Karpas-422 (cell line): Measurements from ENCODE around the gene QDPR. TPM values are rescaled to one million over a fixed set of nuclear protein-coding genes. Genes with fewer than 3 reads are reported as not detected.

Source experiments
- DNase-seq: peaks from one replicate; pipeline ENCODE4 v3.0.0-alpha.2; 2015
- H2AFZ ChIP-seq: fragments of 200-600 bp; sonication (generic); 2 replicates; pipeline ENCODE4 v1.6.1; 2014; ENCODE audit warnings: antibody characterized with exemption, low read length, mixed read lengths
- H3K27ac ChIP-seq: fragments of 200-600 bp; sonication (generic); 2 replicates; pipeline ENCODE4 v1.5.1; 2014; ENCODE audit warnings: mild to moderate bottlenecking, low read length, moderate library complexity
- H3K27me3 ChIP-seq: fragments of 200-600 bp; sonication (generic); 2 replicates; pipeline ENCODE4 v1.6.1; 2014; ENCODE audit warnings: low read length, mixed read lengths
- H3K36me3 ChIP-seq: fragments of 200-600 bp; sonication (generic); 2 replicates; pipeline ENCODE4 v1.6.1; 2014; ENCODE audit warnings: low read length, mixed read lengths; ENCODE audit not compliant: insufficient read depth
- H3K4me1 ChIP-seq: fragments of 200-600 bp; sonication (generic); 2 replicates; pipeline ENCODE4 v1.6.1; 2014; ENCODE audit warnings: mild to moderate bottlenecking, low read length, mixed read lengths
- H3K4me2 ChIP-seq: fragments of 200-600 bp; sonication (generic); 2 replicates; pipeline ENCODE4 v1.6.1; 2014; ENCODE audit warnings: low read length, low read depth, mild to moderate bottlenecking; ENCODE audit not compliant: poor library complexity, severe bottlenecking
- H3K4me3 ChIP-seq: fragments of 200-600 bp; sonication (generic); 2 replicates; pipeline ENCODE4 v1.5.1; 2014; ENCODE audit warnings: mild to moderate bottlenecking, antibody characterized with exemption, low read length, mixed read lengths
- H3K79me2 ChIP-seq: fragments of 200-600 bp; sonication (generic); 2 replicates; pipeline ENCODE4 v1.6.1; 2014; ENCODE audit warnings: mild to moderate bottlenecking, low read length, mixed read lengths
- H3K9ac ChIP-seq: fragments of 200-600 bp; sonication (generic); 2 replicates; pipeline ENCODE4 v1.6.0; 2014; ENCODE audit warnings: low read length
- H3K9me2 ChIP-seq: fragments of 200-600 bp; sonication (generic), shearing (Covaris generic); replicated peaks from 2 replicates; pipeline ENCODE4 v1.6.0; 2014; ENCODE audit warnings: mild to moderate bottlenecking, low read length, moderate library complexity; ENCODE audit not compliant: insufficient read depth
- H3K9me3 ChIP-seq: fragments of 300-700, 200-600 bp; sonication (generic); 2 replicates; pipeline ENCODE4 v1.6.1; 2014; ENCODE audit warnings: low read length, mixed read lengths
- H4K20me1 ChIP-seq: fragments of 200-600 bp; sonication (generic); 2 replicates; pipeline ENCODE4 v1.6.1; 2014; ENCODE audit warnings: mild to moderate bottlenecking, antibody characterized with exemption, low read length, low read depth; ENCODE audit not compliant: insufficient read depth
- total RNA-seq: library from RNA; depleted of rRNA; stranded (reverse); fragments of >200 nt; shearing (Covaris generic); gene quantifications from 2 replicates; pipeline ENCODE4 v1.2.3, GENCODE V29; 2014; ENCODE audit warnings: low replicate concordance

QDPR gene
- total RNA-seq, 1 experiment from 2014 or later, result 14.7 TPM

DNA sequence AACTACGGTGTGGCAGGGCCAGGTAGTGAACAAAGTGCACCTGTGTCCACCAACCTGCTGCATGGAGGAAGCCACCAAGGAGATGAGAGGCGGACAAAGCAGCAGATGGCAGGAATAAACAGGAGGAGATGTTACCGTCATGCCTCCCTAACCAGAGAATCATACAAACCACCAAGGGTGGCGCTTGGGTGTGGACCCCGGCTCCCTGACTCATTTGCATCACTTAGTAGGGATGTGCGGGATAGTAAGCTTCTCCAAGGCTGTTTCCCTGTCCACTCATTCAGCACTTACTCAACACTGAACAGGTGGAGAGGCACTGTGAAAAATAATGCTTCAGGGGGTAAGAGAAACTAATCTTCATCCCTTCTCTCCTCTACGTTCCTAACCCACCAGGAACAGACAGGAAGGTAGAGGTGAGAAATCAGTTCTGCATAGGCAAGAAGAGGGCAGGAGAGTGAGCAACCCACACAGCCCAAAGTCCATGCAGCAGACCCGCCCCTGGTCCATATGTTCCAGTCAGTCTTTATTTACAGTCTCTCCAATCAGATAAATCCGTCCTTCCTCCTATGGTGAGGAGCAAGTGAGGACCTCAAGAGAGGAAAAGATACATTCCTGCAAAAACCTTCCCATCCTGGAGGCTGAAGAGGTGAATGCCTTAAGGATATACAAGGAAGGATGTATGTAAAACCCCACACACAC is 34.0 kb downstream of the QDPR start:
- Histone ChIP-seq H3K27me3 (no peaks in the 10 kb centered on the region), H4K20me1 (no peaks in the 10 kb centered on the region), H3K4me2 (no peak overlapping the region), H3K9me3 (no peaks in the 10 kb centered on the region), H3K9ac (no peak overlapping the region), H3K4me1 (peaks cover 14% of the 10 kb centered on the region), H3K4me3 (no peak overlapping the region), H3K9me2 (no peaks in the 10 kb centered on the region), H3K79me2 (no peaks in the 10 kb centered on the region), H3K27ac (no peak overlapping the region), H2AFZ (no peak overlapping the region), H3K36me3 (0 out of 2 replicates have a peak, but pooled peaks cover 3% of the 10 kb centered on the region)
- DNase-seq, result no peak

DNA sequence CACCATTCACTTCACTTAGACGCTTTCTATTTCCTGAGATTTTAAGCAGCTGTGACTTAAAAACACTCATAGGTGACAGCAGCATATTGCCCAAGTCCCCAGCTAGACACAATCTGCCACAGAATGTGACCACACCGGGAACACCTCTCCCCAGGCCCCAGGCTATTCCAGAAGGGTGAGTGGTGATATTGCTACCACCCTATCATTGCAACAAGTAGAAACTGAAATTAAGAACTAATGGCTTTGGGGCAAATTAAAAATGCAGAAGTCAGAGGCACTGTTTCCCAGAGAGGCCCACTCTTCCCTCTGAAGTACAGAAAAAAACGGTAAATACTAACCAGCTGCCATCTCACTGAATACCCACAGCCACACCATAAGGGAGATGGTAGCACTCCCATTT is 35.0 kb downstream of the QDPR start:
- H3K4me1 ChIP-seq, result peaks cover 14% of the 10 kb centered on the region
- no peak overlapping the region for H2AFZ ChIP-seq

DNA sequence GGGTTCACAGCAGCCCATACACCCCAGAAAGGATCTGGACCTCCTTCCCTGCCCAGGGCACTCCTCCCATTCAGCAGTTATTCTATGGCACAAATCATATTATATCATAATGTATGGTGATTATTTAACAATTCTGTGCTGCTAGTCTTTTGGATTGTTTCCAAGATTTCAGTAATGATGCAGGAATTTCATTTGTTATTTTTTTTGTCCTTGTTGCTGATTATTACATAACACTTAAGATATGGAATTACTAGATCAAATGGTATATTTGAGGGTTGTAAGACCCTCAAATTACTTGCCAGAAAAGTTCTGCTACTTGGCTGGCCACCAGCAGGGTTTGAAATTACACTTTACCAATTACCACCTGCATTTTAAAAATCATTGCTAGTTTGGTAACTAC is 36.4 kb downstream of the QDPR start:
- Histone ChIP-seq H3K79me2 (no peaks in the 10 kb centered on the region), H3K9me3 (no peaks in the 10 kb centered on the region), H3K4me2 (no peak overlapping the region), H4K20me1 (no peaks in the 10 kb centered on the region), H3K27ac (no peak overlapping the region), H3K9ac (no peak overlapping the region), H3K36me3 (no peaks in the 10 kb centered on the region), H3K9me2 (no peaks in the 10 kb centered on the region), H2AFZ (no peak overlapping the region), H3K27me3 (no peaks in the 10 kb centered on the region), H3K4me1 (peaks cover 9% of the 10 kb centered on the region), H3K4me3 (no peak overlapping the region)
- DNase-seq, result no peak

More for the DNA sequence above, 35.0 kb downstream of the QDPR start:
- Histone ChIP-seq H4K20me1 (no peaks in the 10 kb centered on the region), H3K27ac (no peak overlapping the region), H3K4me3 (no peak overlapping the region), H3K79me2 (no peaks in the 10 kb centered on the region), H3K36me3 (no peaks in the 10 kb centered on the region), H3K9ac (no peak overlapping the region), H3K4me2 (no peak overlapping the region), H3K9me3 (no peaks in the 10 kb centered on the region), H3K27me3 (no peaks in the 10 kb centered on the region), H3K9me2 (no peaks in the 10 kb centered on the region)
- no peak for DNase-seq

DNA sequence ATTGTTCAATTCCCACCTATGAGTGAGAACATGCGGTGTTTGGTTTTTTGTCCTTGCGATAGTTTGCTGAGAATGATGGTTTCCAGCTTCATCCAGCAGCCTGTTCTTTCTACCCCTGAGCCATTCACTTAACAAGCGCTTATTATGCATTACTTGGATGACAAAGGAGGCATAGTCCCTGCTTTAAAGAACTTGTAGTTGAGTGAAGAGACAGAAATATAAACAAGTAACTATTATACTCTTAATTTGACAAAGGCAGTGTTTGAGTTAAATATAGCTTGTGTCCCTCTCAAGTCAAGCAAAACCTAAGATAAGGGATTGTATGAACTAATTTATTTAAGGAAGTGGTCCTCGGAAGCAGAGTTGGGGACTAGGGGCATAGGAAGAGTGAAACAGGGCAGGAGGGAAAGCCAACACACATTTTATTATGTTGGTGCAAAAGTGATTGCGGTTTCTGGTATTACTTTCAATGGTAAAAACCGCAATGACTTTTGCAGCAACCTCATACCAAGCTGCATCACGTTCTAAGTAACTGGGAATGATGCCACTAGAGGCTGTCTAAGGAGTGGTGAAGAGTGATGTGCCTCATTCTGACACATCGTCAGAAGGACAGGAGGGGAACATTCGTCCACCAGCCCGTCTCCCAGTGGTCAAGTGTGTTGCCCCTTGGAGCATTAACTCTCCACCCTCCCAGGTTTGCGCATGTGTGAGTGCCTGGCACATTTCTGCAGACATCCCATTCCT is 41.8 kb downstream of the QDPR start:
- H3K9ac ChIP-seq, result no peak overlapping the region
- H3K4me3 ChIP-seq, result no peak overlapping the region
- H3K27ac ChIP-seq, result no peak overlapping the region
- DNase-seq, result no peak
- H3K36me3 ChIP-seq, result no peaks in the 10 kb centered on the region
- no peak overlapping the region for H2AFZ ChIP-seq
- H3K79me2 ChIP-seq, result no peaks in the 10 kb centered on the region
- no peaks in the 10 kb centered on the region for H3K9me3 ChIP-seq
- no peak overlapping the region for H3K4me2 ChIP-seq
- no peaks in the 10 kb centered on the region for H4K20me1 ChIP-seq
- H3K27me3 ChIP-seq, result no peaks in the 10 kb centered on the region
- H3K4me1 ChIP-seq, result no peaks in the 10 kb centered on the region
- no peaks in the 10 kb centered on the region for H3K9me2 ChIP-seq

DNA sequence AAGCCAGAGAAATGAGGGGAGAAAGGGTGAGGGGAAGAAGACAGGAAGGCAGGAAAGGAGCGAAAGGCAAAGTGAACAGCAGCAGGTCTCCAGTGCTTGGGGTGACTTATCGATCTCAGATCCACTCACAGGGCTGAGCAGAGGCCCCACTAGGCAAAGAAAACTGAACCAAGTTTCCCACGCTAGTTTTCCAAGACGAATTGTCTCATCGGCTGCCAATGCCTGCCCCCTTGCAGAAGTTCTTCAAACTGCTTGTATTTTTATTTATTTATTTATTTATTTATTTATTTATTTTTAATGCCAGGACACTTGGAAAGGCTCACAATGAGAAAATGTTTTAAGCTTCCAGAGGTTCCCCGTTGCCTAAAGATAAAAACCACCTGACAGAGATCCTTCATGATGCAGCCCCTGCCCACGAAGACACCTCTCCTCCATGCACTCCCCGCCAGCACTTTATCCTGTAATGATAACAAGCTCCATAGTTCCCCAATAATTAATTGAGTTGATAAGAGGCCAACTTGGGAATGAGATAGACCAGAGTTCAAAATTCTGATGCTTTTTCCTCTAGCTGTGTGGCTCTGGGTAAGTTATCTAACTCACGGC is 43.2 kb downstream of the QDPR start:
- Histone ChIP-seq H2AFZ (no peak overlapping the region), H3K27me3 (no peaks in the 10 kb centered on the region), H3K36me3 (no peaks in the 10 kb centered on the region), H3K9me3 (no peaks in the 10 kb centered on the region), H3K4me1 (no peaks in the 10 kb centered on the region), H4K20me1 (no peaks in the 10 kb centered on the region), H3K4me3 (no peak overlapping the region), H3K9ac (no peak overlapping the region), H3K9me2 (no peaks in the 10 kb centered on the region), H3K79me2 (no peaks in the 10 kb centered on the region), H3K27ac (no peak overlapping the region), H3K4me2 (no peak overlapping the region)
- no peak for DNase-seq

DNA sequence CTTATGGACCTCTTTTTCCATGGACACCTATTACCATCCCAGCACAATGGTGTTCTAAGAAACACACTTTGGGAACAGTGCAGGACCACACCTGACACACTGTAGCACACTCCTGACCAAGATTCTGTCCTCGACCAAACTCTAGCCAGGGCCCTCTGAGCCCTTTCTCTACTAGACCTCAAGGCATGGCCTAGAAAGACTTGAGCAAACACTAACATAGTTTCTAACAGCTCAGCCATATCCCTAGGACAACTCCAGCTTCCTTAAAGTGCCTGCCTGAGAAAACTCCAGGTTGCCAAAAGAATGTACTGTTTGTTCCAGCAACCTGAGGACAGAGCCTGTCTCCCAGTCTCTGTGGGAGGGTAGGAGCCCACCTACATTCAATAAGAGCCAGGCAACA is 48.3 kb downstream of the QDPR start:
- DNase-seq, result no peak
- Histone ChIP-seq H3K9me3 (no peaks in the 10 kb centered on the region), H3K4me3 (no peak overlapping the region), H3K4me1 (no peaks in the 10 kb centered on the region), H3K4me2 (no peak overlapping the region), H3K9ac (no peak overlapping the region), H3K79me2 (no peaks in the 10 kb centered on the region), H4K20me1 (no peaks in the 10 kb centered on the region), H3K9me2 (no peaks in the 10 kb centered on the region), H3K36me3 (no peaks in the 10 kb centered on the region), H2AFZ (no peak overlapping the region), H3K27ac (no peak overlapping the region), H3K27me3 (no peaks in the 10 kb centered on the region)

DNA sequence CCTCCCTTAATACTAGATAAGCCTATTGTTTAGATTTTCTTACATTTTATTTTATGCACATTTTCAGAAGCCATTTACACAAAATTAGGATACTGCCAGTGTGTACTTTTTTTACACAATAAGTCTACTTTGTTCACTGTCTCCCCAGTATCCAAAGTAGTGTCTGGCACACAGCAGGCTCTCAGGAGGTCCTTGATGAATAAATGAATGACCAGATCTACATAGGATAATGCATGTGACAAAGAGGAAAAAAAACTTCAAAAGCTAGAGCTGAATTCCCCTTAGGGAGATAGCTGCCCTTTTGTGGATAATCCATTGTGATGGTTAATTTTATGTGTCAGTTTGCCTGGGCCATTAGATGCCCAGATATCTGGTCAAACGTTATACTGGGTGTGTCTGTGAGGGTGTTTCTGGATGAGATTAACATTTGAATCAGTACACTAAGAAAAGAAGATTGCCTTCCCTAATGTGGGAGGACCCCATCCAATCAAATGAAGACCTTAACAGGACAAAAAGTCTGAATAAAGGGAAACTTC is 61.6 kb downstream of the QDPR start:
- Histone ChIP-seq H4K20me1 (no peaks in the 10 kb centered on the region), H2AFZ (no peak overlapping the region), H3K4me2 (no peak overlapping the region), H3K27me3 (no peaks in the 10 kb centered on the region), H3K9me3 (no peaks in the 10 kb centered on the region), H3K4me3 (no peak overlapping the region), H3K79me2 (no peaks in the 10 kb centered on the region), H3K4me1 (no peaks in the 10 kb centered on the region), H3K9me2 (no peaks in the 10 kb centered on the region), H3K36me3 (no peaks in the 10 kb centered on the region), H3K9ac (no peak overlapping the region), H3K27ac (no peak overlapping the region)
- DNase-seq, result no peak

DNA sequence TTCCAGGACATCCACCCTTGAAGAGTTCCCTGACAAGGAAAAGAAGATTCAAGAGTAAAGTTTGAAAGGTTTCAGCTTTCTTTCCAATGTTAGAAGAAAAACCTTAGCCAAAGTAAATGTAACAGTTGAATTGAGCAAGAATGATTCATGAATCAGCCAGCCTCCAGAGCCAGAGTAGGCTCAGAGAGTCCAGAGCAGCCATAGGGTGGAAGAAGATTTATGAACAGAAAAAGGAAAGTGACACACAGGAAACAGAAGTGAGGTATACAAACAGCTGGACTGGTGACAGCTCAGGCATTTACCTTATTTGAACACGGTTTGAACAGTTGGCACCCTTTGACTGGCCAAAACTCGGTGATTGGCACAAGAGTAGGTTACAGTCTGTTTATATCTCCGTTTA is 63.2 kb downstream of the QDPR start:
- H2AFZ ChIP-seq, result no peak overlapping the region
- no peaks in the 10 kb centered on the region for H3K9me3 ChIP-seq
- no peak overlapping the region for H3K4me3 ChIP-seq
- H3K79me2 ChIP-seq, result no peaks in the 10 kb centered on the region
- H3K4me1 ChIP-seq, result no peaks in the 10 kb centered on the region
- H3K27ac ChIP-seq, result no peak overlapping the region
- H3K36me3 ChIP-seq, result no peaks in the 10 kb centered on the region
- no peaks in the 10 kb centered on the region for H3K27me3 ChIP-seq
- no peak overlapping the region for H3K4me2 ChIP-seq
- DNase-seq, result no peak
- H3K9me2 ChIP-seq, result no peaks in the 10 kb centered on the region
- H3K9ac ChIP-seq, result no peak overlapping the region
- H4K20me1 ChIP-seq, result no peaks in the 10 kb centered on the region
